Measurements from ENCODE around the gene UPK1B. TPM values are rescaled to one million over a fixed set of nuclear protein-coding genes. Genes with fewer than 3 reads are reported as not detected.

Gene UPK1B
- total and polyA plus RNA-seq, 9 of the 15 experiments (the other 6 are each of a cell fraction or from before 2014, with no cell fraction given): 0.22 to 1.2 (median 0.51) TPM

GRCh38 chr3:119175872-119176756 lies 2.7 kb downstream of the UPK1B start (continued):
- TF ChIP-seq THRA (IDR thresholded peaks at IDR 0.05): no peak
- TF ChIP-seq HNRNPL (IDR thresholded peaks at IDR 0.05; ENCODE audit: low read depth, low read length): no peak
- no peak for TF ChIP-seq CCAR2 (IDR thresholded peaks at IDR 0.05; ENCODE audit: low read depth, low read length)
- no peak for TF ChIP-seq SRF (CRISPR knock-in tag; IDR thresholded peaks at IDR 0.05)
- TF ChIP-seq RFX5 (IDR thresholded peaks at IDR 0.05; ENCODE audit: low read depth, low read length): no peak
- TF ChIP-seq SP1 (CRISPR knock-in tag; IDR thresholded peaks at IDR 0.05): no peak

GRCh38 chr3:119176778-119177177 lies 3.4 kb downstream of the UPK1B start:
- no peaks in the 10 kb centered on the region; a peak in 1 of 5 replicates for H3K4me1 ChIP-seq (replicated peaks in 1 of 2; ENCODE audit: control insufficient read depth in 2 of 2, insufficient read depth in 2 of 2, low read length in 2 of 2)
- no peak overlapping the region for H3K4me2 ChIP-seq (ENCODE audit: insufficient read depth, low read length)
- H2AFZ ChIP-seq (ENCODE audit: low read depth, low read length): no peak overlapping the region
- H3K36me3 ChIP-seq (ENCODE audit: control insufficient read depth, insufficient read depth, low read length): no peaks in the 10 kb centered on the region
- no peaks in the 10 kb centered on the region for H3K9me1 ChIP-seq (ENCODE audit: control insufficient read depth, insufficient read depth, low read length)
- no peaks in the 10 kb centered on the region for H4K20me1 ChIP-seq (replicated peaks; ENCODE audit: control insufficient read depth, insufficient read depth, low read length)
- no peak overlapping the region for H3K27ac ChIP-seq (ENCODE audit: extremely low read depth, low read depth, low read length)
- H3K79me2 ChIP-seq (ENCODE audit: control insufficient read depth, insufficient read depth, low read length): no peaks in the 10 kb centered on the region
- no peak overlapping the region for H3K9ac ChIP-seq (ENCODE audit: insufficient read depth in 1 of 2, low read depth in 2 of 2, low read length in 2 of 2)
- H3K4me3 ChIP-seq: no peak overlapping the region
- BruUV-seq (replicated peaks): no TSS peak
- in situ Hi-C loops (cut with MboI): no loop called here
- WGBS (ENCODE audit: insufficient coverage, low coverage, missing lambda C conversion rate): 16% methylated on average over 4 of the region's 4 CpGs
- no peaks in the 10 kb centered on the region; a peak in 2 of 5 replicates for H3K27me3 ChIP-seq (ENCODE audit: control insufficient read depth in 2 of 2, insufficient read depth in 2 of 2, low read length in 2 of 2)
- ATAC-seq (no peak), FAIRE-seq (no peak), DNase-seq (ENCODE audit: extremely low read depth in 1 of 4, low spot score in 3 of 4) (no peak)
- ChIA-PET POLR2A (no interaction called here), CTCF (ENCODE audit: low intra/inter-chr PET ratio) (no interaction called here)
- no peaks in the 10 kb centered on the region for H3K9me3 ChIP-seq (replicated peaks; ENCODE audit: control insufficient read depth, insufficient read depth, low read depth, low read length)
- intact Hi-C loops (cut with micrococcal nuclease): no loop called here
- TF ChIP-seq IRF9 (tag; IDR thresholded peaks at IDR 0.05): no peak
- TF ChIP-seq, protein P1, sequence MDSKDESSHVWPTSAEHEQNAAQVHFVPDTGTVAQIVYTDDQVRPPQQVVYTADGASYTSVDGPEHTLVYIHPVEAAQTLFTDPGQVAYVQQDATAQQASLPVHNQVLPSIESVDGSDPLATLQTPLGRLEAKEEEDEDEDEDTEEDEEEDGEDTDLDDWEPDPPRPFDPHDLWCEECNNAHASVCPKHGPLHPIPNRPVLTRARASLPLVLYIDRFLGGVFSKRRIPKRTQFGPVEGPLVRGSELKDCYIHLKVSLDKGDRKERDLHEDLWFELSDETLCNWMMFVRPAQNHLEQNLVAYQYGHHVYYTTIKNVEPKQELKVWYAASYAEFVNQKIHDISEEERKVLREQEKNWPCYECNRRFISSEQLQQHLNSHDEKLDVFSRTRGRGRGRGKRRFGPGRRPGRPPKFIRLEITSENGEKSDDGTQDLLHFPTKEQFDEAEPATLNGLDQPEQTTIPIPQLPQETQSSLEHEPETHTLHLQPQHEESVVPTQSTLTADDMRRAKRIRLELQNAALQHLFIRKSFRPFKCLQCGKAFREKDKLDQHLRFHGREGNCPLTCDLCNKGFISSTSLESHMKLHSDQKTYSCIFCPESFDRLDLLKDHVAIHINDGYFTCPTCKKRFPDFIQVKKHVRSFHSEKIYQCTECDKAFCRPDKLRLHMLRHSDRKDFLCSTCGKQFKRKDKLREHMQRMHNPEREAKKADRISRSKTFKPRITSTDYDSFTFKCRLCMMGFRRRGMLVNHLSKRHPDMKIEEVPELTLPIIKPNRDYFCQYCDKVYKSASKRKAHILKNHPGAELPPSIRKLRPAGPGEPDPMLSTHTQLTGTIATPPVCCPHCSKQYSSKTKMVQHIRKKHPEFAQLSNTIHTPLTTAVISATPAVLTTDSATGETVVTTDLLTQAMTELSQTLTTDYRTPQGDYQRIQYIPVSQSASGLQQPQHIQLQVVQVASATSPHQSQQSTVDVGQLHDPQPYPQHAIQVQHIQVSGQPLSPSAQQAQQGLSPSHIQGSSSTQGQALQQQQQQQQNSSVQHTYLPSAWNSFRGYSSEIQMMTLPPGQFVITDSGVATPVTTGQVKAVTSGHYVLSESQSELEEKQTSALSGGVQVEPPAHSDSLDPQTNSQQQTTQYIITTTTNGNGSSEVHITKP (IDR thresholded peaks at IDR 0.05; ENCODE audit: partially characterized antibody): peak; percentile 18
